ENCODE results near the gene NRP1. TPM values are rescaled to one million over a fixed set of nuclear protein-coding genes. Genes with fewer than 3 reads are reported as not detected.

NRP1 gene
- total and polyA plus RNA-seq, 2 donors (not counting 3 experiments of a cell fraction or from before 2014, with no cell fraction given): 122 to 306 TPM

DNA sequence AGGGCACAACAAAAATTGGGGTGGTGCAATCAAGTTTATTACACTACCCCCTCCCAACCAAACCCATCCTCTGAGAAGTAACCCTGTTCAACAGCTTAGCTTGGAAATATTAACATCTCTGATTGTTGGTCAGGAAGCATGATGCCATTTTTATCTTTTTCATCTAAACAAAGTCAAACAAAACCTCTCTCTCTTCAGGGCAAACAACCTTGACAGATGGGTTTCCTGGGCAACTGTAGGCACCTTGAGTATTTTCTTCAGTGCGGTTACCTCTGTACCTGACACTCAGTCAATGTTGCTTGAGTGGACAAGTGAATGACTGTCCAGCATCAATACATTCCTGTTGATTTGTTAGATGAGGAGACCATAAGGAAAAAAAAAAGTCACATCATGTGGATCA is 183.6 kb downstream of the NRP1 start:
- Histone ChIP-seq H2AFZ (ENCODE audit: low read depth, low read length) (no peak overlapping the region), H3K4me2 (ENCODE audit: insufficient read depth, low read length) (no peak overlapping the region), H3K9me3 (replicated peaks; ENCODE audit: control insufficient read depth, insufficient read depth, low read length) (no peaks in the 10 kb centered on the region), H3K9ac (replicated peaks; ENCODE audit: extremely low read depth, insufficient read depth, low read length) (no peak overlapping the region), H3K4me1 (ENCODE audit: control insufficient read depth, extremely low read depth, insufficient read depth, low read length) (no peaks in the 10 kb centered on the region), H3K36me3 (ENCODE audit: control insufficient read depth in 2 of 2, extremely low read depth in 1 of 2, insufficient read depth in 2 of 2, low read length in 2 of 2) (no peaks in the 10 kb centered on the region), H4K20me1 (replicated peaks; ENCODE audit: control insufficient read depth, extremely low read depth, insufficient read depth, low read length) (no peaks in the 10 kb centered on the region), H3K9me1 (replicated peaks; ENCODE audit: control insufficient read depth, extremely low read depth, insufficient read depth, low read length) (no peaks in the 10 kb centered on the region), H3K27me3 (ENCODE audit: control insufficient read depth in 2 of 2, insufficient read depth in 2 of 2, low read length in 2 of 2) (peaks cover 0 to 6% of the 10 kb centered on the region in 2 experiments), H3K79me2 (ENCODE audit: control insufficient read depth, insufficient read depth, low read length) (no peaks in the 10 kb centered on the region), H3K27ac (ENCODE audit: insufficient read depth, low read depth, low read length) (no peak overlapping the region), H3K4me3 (replicated peaks in 1 of 3; ENCODE audit: insufficient read depth in 1 of 3, low read depth in 1 of 3, low read length in 3 of 3) (no peak overlapping the region)
- DNase-seq (ENCODE audit: low read depth, low spot score) (no peak), FAIRE-seq (no peak)
- ChIA-PET POLR2A (no interaction called here), CTCF (no interaction called here)
- TF ChIP-seq EZH2 (IDR thresholded peaks at IDR 0.05; ENCODE audit: borderline replicate concordance, low read depth, low read length, severe bottlenecking) (no peak), MYC (IDR thresholded peaks at IDR 0.05; ENCODE audit: low read depth, low read length) (no peak), POLR2AphosphoS5 (IDR thresholded peaks at IDR 0.05; ENCODE audit: insufficient read depth, low read depth, low read length) (no peak), POLR2A (IDR thresholded peaks at IDR 0.05; ENCODE audit: low read depth, low read length) (no peak), GATA2 (IDR thresholded peaks at IDR 0.05; ENCODE audit: insufficient read depth, insufficient read length, low read depth, low read length) (no peak), JUN (IDR thresholded peaks at IDR 0.05; ENCODE audit: borderline replicate concordance, insufficient read depth, insufficient read length, low read depth) (no peak), FOS (IDR thresholded peaks at IDR 0.05; ENCODE audit: borderline replicate concordance, insufficient read depth, low read length) (no peak)
- TF ChIP-seq, protein P1, sequence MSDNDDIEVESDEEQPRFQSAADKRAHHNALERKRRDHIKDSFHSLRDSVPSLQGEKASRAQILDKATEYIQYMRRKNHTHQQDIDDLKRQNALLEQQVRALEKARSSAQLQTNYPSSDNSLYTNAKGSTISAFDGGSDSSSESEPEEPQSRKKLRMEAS (IDR thresholded peaks at IDR 0.05; ENCODE audit: insufficient read depth, insufficient read length): no peak
- TF ChIP-seq, protein P2, sequence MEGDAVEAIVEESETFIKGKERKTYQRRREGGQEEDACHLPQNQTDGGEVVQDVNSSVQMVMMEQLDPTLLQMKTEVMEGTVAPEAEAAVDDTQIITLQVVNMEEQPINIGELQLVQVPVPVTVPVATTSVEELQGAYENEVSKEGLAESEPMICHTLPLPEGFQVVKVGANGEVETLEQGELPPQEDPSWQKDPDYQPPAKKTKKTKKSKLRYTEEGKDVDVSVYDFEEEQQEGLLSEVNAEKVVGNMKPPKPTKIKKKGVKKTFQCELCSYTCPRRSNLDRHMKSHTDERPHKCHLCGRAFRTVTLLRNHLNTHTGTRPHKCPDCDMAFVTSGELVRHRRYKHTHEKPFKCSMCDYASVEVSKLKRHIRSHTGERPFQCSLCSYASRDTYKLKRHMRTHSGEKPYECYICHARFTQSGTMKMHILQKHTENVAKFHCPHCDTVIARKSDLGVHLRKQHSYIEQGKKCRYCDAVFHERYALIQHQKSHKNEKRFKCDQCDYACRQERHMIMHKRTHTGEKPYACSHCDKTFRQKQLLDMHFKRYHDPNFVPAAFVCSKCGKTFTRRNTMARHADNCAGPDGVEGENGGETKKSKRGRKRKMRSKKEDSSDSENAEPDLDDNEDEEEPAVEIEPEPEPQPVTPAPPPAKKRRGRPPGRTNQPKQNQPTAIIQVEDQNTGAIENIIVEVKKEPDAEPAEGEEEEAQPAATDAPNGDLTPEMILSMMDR (IDR thresholded peaks at IDR 0.05; ENCODE audit: extremely low read depth in 1 of 2, insufficient read depth in 1 of 2, low read depth in 1 of 2, low read length in 2 of 2): no peak
- intact Hi-C loops (cut with micrococcal nuclease) (no loop called here), dilution Hi-C loops (cut with MboI; ENCODE audit: extremely low pct_ligation_motif_present, low sequenced_read_pairs) (no loop called here)
- BruUV-seq (replicated peaks): no TSS peak

All from endothelial cell of umbilical vein (primary cell).